ENCODE data around the gene REG1B. TPM values are rescaled to one million over a fixed set of nuclear protein-coding genes. Genes with fewer than 3 reads are reported as not detected.

The REG1B gene
- total and polyA plus RNA-seq, 2 donors (not counting 3 experiments of a cell fraction or from before 2014, with no cell fraction given), result not detected

DNA sequence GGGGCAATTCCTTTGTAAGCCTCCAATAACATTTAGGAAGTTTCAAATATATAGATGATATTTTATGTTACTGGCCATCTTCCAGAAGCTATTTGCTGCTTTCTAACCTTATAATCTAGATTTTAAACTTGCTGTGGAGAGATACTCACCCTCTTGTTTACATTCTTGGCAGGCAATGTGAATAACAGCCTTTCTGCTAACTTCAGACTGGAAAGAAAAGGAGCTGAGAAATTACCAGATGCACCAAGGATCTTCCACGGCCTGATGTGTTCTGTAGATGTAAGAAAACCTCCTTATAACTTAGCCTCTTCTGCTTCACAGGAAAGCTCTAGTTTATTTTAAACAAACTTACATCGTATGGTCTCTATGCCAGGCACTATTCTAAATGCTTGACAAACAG, 16.7 kb downstream of the REG1B start:
- TF ChIP-seq GATA2 (IDR thresholded peaks at IDR 0.05; ENCODE audit: insufficient read depth, insufficient read length, low read depth, low read length), result no peak
- no peak for TF ChIP-seq EZH2 (IDR thresholded peaks at IDR 0.05; ENCODE audit: borderline replicate concordance, low read depth, low read length, severe bottlenecking)
- TF ChIP-seq MAX (IDR thresholded peaks at IDR 0.05; ENCODE audit: insufficient read depth, insufficient read length), result no peak
- TF ChIP-seq JUN (IDR thresholded peaks at IDR 0.05; ENCODE audit: borderline replicate concordance, insufficient read depth, insufficient read length, low read depth), result no peak
- TF ChIP-seq POLR2A (IDR thresholded peaks at IDR 0.05; ENCODE audit: low read depth, low read length), result no peak
- TF ChIP-seq MYC (IDR thresholded peaks at IDR 0.05; ENCODE audit: low read depth, low read length), result no peak
- TF ChIP-seq POLR2AphosphoS5 (IDR thresholded peaks at IDR 0.05; ENCODE audit: insufficient read depth, low read depth, low read length), result no peak
- no peak for TF ChIP-seq FOS (IDR thresholded peaks at IDR 0.05; ENCODE audit: borderline replicate concordance, insufficient read depth, low read length)
- TF ChIP-seq, protein P1, sequence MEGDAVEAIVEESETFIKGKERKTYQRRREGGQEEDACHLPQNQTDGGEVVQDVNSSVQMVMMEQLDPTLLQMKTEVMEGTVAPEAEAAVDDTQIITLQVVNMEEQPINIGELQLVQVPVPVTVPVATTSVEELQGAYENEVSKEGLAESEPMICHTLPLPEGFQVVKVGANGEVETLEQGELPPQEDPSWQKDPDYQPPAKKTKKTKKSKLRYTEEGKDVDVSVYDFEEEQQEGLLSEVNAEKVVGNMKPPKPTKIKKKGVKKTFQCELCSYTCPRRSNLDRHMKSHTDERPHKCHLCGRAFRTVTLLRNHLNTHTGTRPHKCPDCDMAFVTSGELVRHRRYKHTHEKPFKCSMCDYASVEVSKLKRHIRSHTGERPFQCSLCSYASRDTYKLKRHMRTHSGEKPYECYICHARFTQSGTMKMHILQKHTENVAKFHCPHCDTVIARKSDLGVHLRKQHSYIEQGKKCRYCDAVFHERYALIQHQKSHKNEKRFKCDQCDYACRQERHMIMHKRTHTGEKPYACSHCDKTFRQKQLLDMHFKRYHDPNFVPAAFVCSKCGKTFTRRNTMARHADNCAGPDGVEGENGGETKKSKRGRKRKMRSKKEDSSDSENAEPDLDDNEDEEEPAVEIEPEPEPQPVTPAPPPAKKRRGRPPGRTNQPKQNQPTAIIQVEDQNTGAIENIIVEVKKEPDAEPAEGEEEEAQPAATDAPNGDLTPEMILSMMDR (IDR thresholded peaks at IDR 0.05; ENCODE audit: extremely low read depth in 1 of 2, insufficient read depth in 1 of 2, low read depth in 1 of 2, low read length in 2 of 2), result no peak
- no peak overlapping the region for H3K4me2 ChIP-seq (ENCODE audit: insufficient read depth, low read length)
- H3K4me3 ChIP-seq (replicated peaks in 1 of 3; ENCODE audit: insufficient read depth in 1 of 3, low read depth in 1 of 3, low read length in 3 of 3), result no peak overlapping the region
- H3K9me3 ChIP-seq (replicated peaks; ENCODE audit: control insufficient read depth, insufficient read depth, low read length), result peaks cover 3% of the 10 kb centered on the region
- no peak overlapping the region for H2AFZ ChIP-seq (ENCODE audit: low read depth, low read length)
- no peaks in the 10 kb centered on the region for H3K36me3 ChIP-seq (ENCODE audit: control insufficient read depth in 2 of 2, extremely low read depth in 1 of 2, insufficient read depth in 2 of 2, low read length in 2 of 2)
- H3K79me2 ChIP-seq (ENCODE audit: control insufficient read depth, insufficient read depth, low read length), result no peaks in the 10 kb centered on the region
- FAIRE-seq (no peak), DNase-seq (ENCODE audit: low read depth, low spot score) (no peak)
- no peaks in the 10 kb centered on the region for H3K9me1 ChIP-seq (replicated peaks; ENCODE audit: control insufficient read depth, extremely low read depth, insufficient read depth, low read length)
- BruUV-seq (replicated peaks), result no TSS peak
- intact Hi-C loops (cut with micrococcal nuclease), result no loop called here
- H3K27ac ChIP-seq (ENCODE audit: insufficient read depth, low read depth, low read length), result no peak overlapping the region
- ChIA-PET CTCF (no interaction called here), POLR2A (no interaction called here)
- no peaks in the 10 kb centered on the region for H3K4me1 ChIP-seq (ENCODE audit: control insufficient read depth, extremely low read depth, insufficient read depth, low read length)
- no peaks in the 10 kb centered on the region for H3K27me3 ChIP-seq (ENCODE audit: control insufficient read depth in 2 of 2, insufficient read depth in 2 of 2, low read length in 2 of 2)
- dilution Hi-C loops (cut with MboI; ENCODE audit: extremely low pct_ligation_motif_present, low sequenced_read_pairs), result no loop called here
- no peaks in the 10 kb centered on the region for H4K20me1 ChIP-seq (replicated peaks; ENCODE audit: control insufficient read depth, extremely low read depth, insufficient read depth, low read length)
- H3K9ac ChIP-seq (replicated peaks; ENCODE audit: extremely low read depth, insufficient read depth, low read length), result no peak overlapping the region
